OCI-LY7 (cell line): ENCODE measurements around the gene TMTC2. TPM values are rescaled to one million over a fixed set of nuclear protein-coding genes. Genes with fewer than 3 reads are reported as not detected.

ENCODE experiments used
- BruUV-seq: library from RNA; stranded (reverse); fragments of 400-500 nt; replicated peaks from 2 replicates; lab custom pipeline; 2021; lab: Mats Ljungman, UMichigan
- CTCF ChIA-PET: fragments of 300-600 bp; sonication (Branson Sonifier 250); formaldehyde crosslinking; loops from one replicate; lab custom pipeline; 2022; ENCODE audit warnings: antibody characterized with exemption; ENCODE audit not compliant: unreplicated experiment; lab: Charles Lee
- POLR2A ChIA-PET: fragments of 300-600 bp; sonication (Branson Sonifier 250); formaldehyde crosslinking; loops from one replicate; lab custom pipeline; 2022; ENCODE audit warnings: antibody characterized with exemption; lab: Charles Lee
- DNase-seq: peaks from one replicate; pipeline ENCODE4 v3.0.0-alpha.2; 2015; ENCODE audit warnings: low spot score
- H2AFZ ChIP-seq: fragments of 200-600 bp; sonication (generic), shearing (Covaris generic); 2 replicates; pipeline ENCODE4 v1.6.1; 2014; ENCODE audit warnings: mild to moderate bottlenecking, antibody characterized with exemption, low read length, moderate library complexity
- H3K27ac ChIP-seq: fragments of 200-600 bp; sonication (generic); 2 replicates; pipeline ENCODE4 v1.5.1; 2014; ENCODE audit warnings: mixed run types, low read depth, mild to moderate bottlenecking, moderate library complexity, low read length, inconsistent platforms; ENCODE audit not compliant: poor library complexity, severe bottlenecking
- H3K36me3 ChIP-seq: fragments of 200-600 bp; sonication (generic); 2 replicates; pipeline ENCODE4 v1.6.1; 2014; ENCODE audit warnings: mild to moderate bottlenecking, antibody characterized with exemption, low read length, moderate library complexity, mixed read lengths; ENCODE audit not compliant: insufficient read depth
- H3K4me1 ChIP-seq: fragments of 200-600 bp; sonication (generic); 2 replicates; pipeline ENCODE4 v1.5.1; 2014; ENCODE audit warnings: mild to moderate bottlenecking, low read length; ENCODE audit not compliant: insufficient read depth, poor library complexity, severe bottlenecking
- H3K4me2 ChIP-seq: fragments of 200-600 bp; sonication (generic); 2 replicates; pipeline ENCODE4 v1.6.1; 2014; ENCODE audit warnings: mild to moderate bottlenecking, low read length
- H3K4me3 ChIP-seq: fragments of 200-600 bp; sonication (generic); 2 replicates; pipeline ENCODE4 v1.5.1; 2014; ENCODE audit warnings: mild to moderate bottlenecking, low read depth, low read length; ENCODE audit not compliant: poor library complexity, severe bottlenecking
- H3K79me2 ChIP-seq: fragments of 200-600 bp; sonication (generic); 2 replicates; pipeline ENCODE4 v1.6.1; 2016; ENCODE audit warnings: low read depth, mild to moderate bottlenecking, low read length, moderate library complexity, mixed read lengths; ENCODE audit not compliant: insufficient read depth
- H3K9me2 ChIP-seq: fragments of 200-600 bp; sonication (generic); 2 replicates; pipeline ENCODE4 v1.6.1; 2016; ENCODE audit warnings: mild to moderate bottlenecking, low read length, mixed read lengths; ENCODE audit not compliant: insufficient read depth
- H3K9me3 ChIP-seq: fragments of 200-600 bp; sonication (generic); 2 replicates; pipeline ENCODE4 v1.6.1; 2014; ENCODE audit warnings: mild to moderate bottlenecking, mixed run types, low read length, mixed read lengths
- H4K20me1 ChIP-seq: fragments of 200-600 bp; sonication (generic); 2 replicates; pipeline ENCODE4 v1.6.1; 2014; ENCODE audit warnings: mild to moderate bottlenecking, antibody characterized with exemption, low read length, moderate library complexity, mixed read lengths; ENCODE audit not compliant: insufficient read depth
- CTCF ChIP-seq: fragments of 200-600 bp; sonication (generic); conservative IDR thresholded peaks from 2 replicates; pipeline ENCODE4 v1.5.1; 2014; ENCODE audit warnings: mild to moderate bottlenecking, antibody characterized with exemption, low read length, moderate library complexity, mixed read lengths
- EZH2phosphoT487 ChIP-seq: fragments of 200-600 bp; sonication (generic); IDR thresholded peaks from 2 replicates; pipeline ENCODE4 v1.6.1; 2018; ENCODE audit warnings: low read depth, borderline replicate concordance, mild to moderate bottlenecking, mixed run types, antibody characterized with exemption, low read length, moderate library complexity, mixed read lengths
- intact Hi-C: fragments of 100-400 bp; cut with micrococcal nuclease; formaldehyde crosslinking; loops from one replicate; pipeline ENCODE4 v1.10.0; 2022; ENCODE audit not compliant: unreplicated experiment
- total RNA-seq, 2 experiments: library from RNA; depleted of rRNA in 1 of 2; stranded (reverse); fragments of >200 nt in 1 of 2; shearing (Covaris generic) in 1 of 2; gene quantifications; 2 replicates each; pipeline ENCODE4 v1.2.3, GENCODE V29; 2014 to 2022

TMTC2 gene
- total RNA-seq, 2 experiments from 2014 or later, result 5.6 to 8.1 TPM

GRCh38 chr12:83147341-83147740 lies 460.6 kb downstream of the TMTC2 start:
- no peaks in the 10 kb centered on the region for H3K9me2 ChIP-seq
- no peak overlapping the region for H2AFZ ChIP-seq
- BruUV-seq, result no TSS peak
- TF ChIP-seq EZH2phosphoT487 (no peak), CTCF (no peak)
- no peaks in the 10 kb centered on the region for H3K9me3 ChIP-seq
- H3K4me2 ChIP-seq, result no peak overlapping the region
- H4K20me1 ChIP-seq, result no peaks in the 10 kb centered on the region
- DNase-seq, result no peak
- ChIA-PET POLR2A (no interaction called here), CTCF (no interaction called here)
- H3K79me2 ChIP-seq, result no peaks in the 10 kb centered on the region
- no peak overlapping the region for H3K4me3 ChIP-seq
- H3K36me3 ChIP-seq, result no peaks in the 10 kb centered on the region
- intact Hi-C loops, result no loop called here
- H3K4me1 ChIP-seq, result no peaks in the 10 kb centered on the region
- no peak overlapping the region for H3K27ac ChIP-seq

GRCh38 chr12:83149987-83150386 lies 463.3 kb downstream of the TMTC2 start:
- H3K36me3 ChIP-seq, result no peaks in the 10 kb centered on the region
- H3K9me3 ChIP-seq, result no peaks in the 10 kb centered on the region
- no peaks in the 10 kb centered on the region for H3K9me2 ChIP-seq
- CTCF ChIA-PET, result no interaction called here
- no peak overlapping the region for H3K27ac ChIP-seq
- intact Hi-C loops, result no loop called here
- no peak overlapping the region for H2AFZ ChIP-seq
- no peaks in the 10 kb centered on the region for H3K79me2 ChIP-seq
- POLR2A ChIA-PET, result interaction anchor here (1.5 kb wide), 1 partner anchor 16 kb away, joined by 4 read pairs; no protein-coding TSS in a partner anchor
- H4K20me1 ChIP-seq, result no peaks in the 10 kb centered on the region
- no peak overlapping the region for H3K4me2 ChIP-seq
- no peak overlapping the region for H3K4me3 ChIP-seq
- no peak for DNase-seq
- BruUV-seq, result no TSS peak
- H3K4me1 ChIP-seq, result no peaks in the 10 kb centered on the region
- TF ChIP-seq CTCF, result no peak
- TF ChIP-seq EZH2phosphoT487, result no peak

- CTCF ChIA-PET, result no interaction called here
- no peaks in the 10 kb centered on the region for H3K4me1 ChIP-seq
- no peaks in the 10 kb centered on the region for H3K79me2 ChIP-seq
- no peak overlapping the region for H3K4me3 ChIP-seq
- no peaks in the 10 kb centered on the region for H3K36me3 ChIP-seq
- no TSS peak for BruUV-seq
- intact Hi-C loops, result no loop called here
- no peaks in the 10 kb centered on the region for H3K9me2 ChIP-seq
- H3K4me2 ChIP-seq, result no peak overlapping the region
- H2AFZ ChIP-seq, result no peak overlapping the region
- POLR2A ChIA-PET, result interaction anchor here (1.5 kb wide), 1 partner anchor 15 kb away, joined by 4 read pairs; no protein-coding TSS in a partner anchor
- no peaks in the 10 kb centered on the region for H3K9me3 ChIP-seq
- H4K20me1 ChIP-seq, result no peaks in the 10 kb centered on the region
- TF ChIP-seq CTCF (no peak), EZH2phosphoT487 (no peak)
- no peak for DNase-seq
- H3K27ac ChIP-seq, result no peak overlapping the region
Measured at GRCh38 chr12:83150465-83151189, 463.9 kb downstream of the TMTC2 start.
